ENCODE results near the gene IGSF3.

The IGSF3 gene

DNA sequence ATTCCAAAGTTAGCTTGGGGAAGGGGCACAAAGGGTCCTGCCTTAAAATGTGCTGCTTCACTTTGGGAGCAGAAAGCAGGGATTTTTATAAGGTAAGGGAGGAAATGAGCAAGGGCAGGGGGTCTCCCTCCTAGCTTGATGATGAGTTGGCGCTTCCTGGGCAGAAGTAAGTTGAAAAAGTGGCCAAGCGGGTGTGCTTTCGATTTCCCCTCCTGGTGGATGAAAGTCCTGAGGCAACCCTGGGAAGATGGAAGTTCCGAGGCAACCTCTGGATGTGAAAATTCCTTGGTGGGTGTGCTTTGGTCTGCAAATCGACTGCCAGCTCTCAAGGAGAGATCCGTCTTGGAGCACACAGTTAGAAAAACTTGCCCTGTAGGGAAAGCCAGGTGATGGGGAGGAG is 45.0 kb upstream of the IGSF3 start:
- no peaks in the 10 kb centered on the region for H3K27me3 ChIP-seq (ENCODE audit: insufficient read depth, low read depth)
- no peaks in the 10 kb centered on the region for H3K79me2 ChIP-seq (ENCODE audit: insufficient read depth, low read depth)
- no peaks in the 10 kb centered on the region for H4K20me1 ChIP-seq (ENCODE audit: insufficient read depth)
- TF ChIP-seq CTCF (conservative IDR thresholded peaks at IDR 0.05; ENCODE audit: low read depth, low read length): no peak
- H2AFZ ChIP-seq (ENCODE audit: low read depth): no peak overlapping the region
- no peaks in the 10 kb centered on the region for H3K36me3 ChIP-seq (ENCODE audit: insufficient read depth)
- H3K4me2 ChIP-seq: no peak overlapping the region
- no peak overlapping the region for H3K27ac ChIP-seq
- H3K4me3 ChIP-seq (IDR thresholded peaks at IDR 0.05; ENCODE audit: insufficient read depth, low read depth, low read length): no peak overlapping the region
- no peaks in the 10 kb centered on the region for H3K4me1 ChIP-seq (ENCODE audit: low read depth, poor library complexity, severe bottlenecking)
- H3K9ac ChIP-seq: no peak overlapping the region

- Histone ChIP-seq H3K27me3 (ENCODE audit: insufficient read depth, low read depth) (no peaks in the 10 kb centered on the region), H4K20me1 (ENCODE audit: insufficient read depth) (no peaks in the 10 kb centered on the region), H3K9ac (no peak overlapping the region), H3K27ac (no peak overlapping the region), H3K4me2 (no peak overlapping the region), H3K4me3 (IDR thresholded peaks at IDR 0.05; ENCODE audit: insufficient read depth, low read depth, low read length) (no peak overlapping the region), H3K4me1 (ENCODE audit: low read depth, poor library complexity, severe bottlenecking) (no peaks in the 10 kb centered on the region), H3K79me2 (ENCODE audit: insufficient read depth, low read depth) (no peaks in the 10 kb centered on the region), H2AFZ (ENCODE audit: low read depth) (no peak overlapping the region), H3K36me3 (ENCODE audit: insufficient read depth) (no peaks in the 10 kb centered on the region)
- TF ChIP-seq CTCF (conservative IDR thresholded peaks at IDR 0.05; ENCODE audit: low read depth, low read length): no peak
These were observed 43.8 kb upstream of the IGSF3 start for GRCh38 chr1:116711263-116711840.

GRCh38 chr1:116710420-116711262 is 43.1 kb upstream of the IGSF3 start:
- Histone ChIP-seq H3K79me2 (ENCODE audit: insufficient read depth, low read depth) (no peaks in the 10 kb centered on the region), H3K27ac (no peak overlapping the region), H3K36me3 (ENCODE audit: insufficient read depth) (no peaks in the 10 kb centered on the region), H4K20me1 (ENCODE audit: insufficient read depth) (no peaks in the 10 kb centered on the region), H3K9ac (no peak overlapping the region), H3K4me2 (no peak overlapping the region), H2AFZ (ENCODE audit: low read depth) (no peak overlapping the region), H3K4me1 (ENCODE audit: low read depth, poor library complexity, severe bottlenecking) (no peaks in the 10 kb centered on the region), H3K4me3 (IDR thresholded peaks at IDR 0.05; ENCODE audit: insufficient read depth, low read depth, low read length) (no peak overlapping the region), H3K27me3 (ENCODE audit: insufficient read depth, low read depth) (no peaks in the 10 kb centered on the region)
- TF ChIP-seq CTCF (conservative IDR thresholded peaks at IDR 0.05; ENCODE audit: low read depth, low read length): no peak

GRCh38 chr1:116709666-116710167 is 42.2 kb upstream of the IGSF3 start:
- no peaks in the 10 kb centered on the region for H3K4me1 ChIP-seq (ENCODE audit: low read depth, poor library complexity, severe bottlenecking)
- H4K20me1 ChIP-seq (ENCODE audit: insufficient read depth): no peaks in the 10 kb centered on the region
- H3K9ac ChIP-seq: no peak overlapping the region
- H3K36me3 ChIP-seq (ENCODE audit: insufficient read depth): no peaks in the 10 kb centered on the region
- no peaks in the 10 kb centered on the region for H3K27me3 ChIP-seq (ENCODE audit: insufficient read depth, low read depth)
- H2AFZ ChIP-seq (ENCODE audit: low read depth): no peak overlapping the region
- no peak for TF ChIP-seq CTCF (conservative IDR thresholded peaks at IDR 0.05; ENCODE audit: low read depth, low read length)
- H3K4me3 ChIP-seq (IDR thresholded peaks at IDR 0.05; ENCODE audit: insufficient read depth, low read depth, low read length): no peak overlapping the region
- no peaks in the 10 kb centered on the region for H3K79me2 ChIP-seq (ENCODE audit: insufficient read depth, low read depth)
- H3K4me2 ChIP-seq: no peak overlapping the region
- no peak overlapping the region for H3K27ac ChIP-seq

All from KMS-11 (cell line).